HFF-Myc (cell line): ENCODE results near the gene CCDC185.

ENCODE experiments used
- DNase-seq: peaks from one replicate; pipeline ENCODE4 v3.0.0-alpha.2; 2011; ENCODE audit warnings: low read depth; ENCODE audit errors: extremely low read depth
- H3K4me3 ChIP-seq: replicated peaks from 2 replicates; pipeline ENCODE4 v1.5.1; 2011; ENCODE audit warnings: low read depth, mild to moderate bottlenecking, control low read depth, low read length
- CTCF ChIP-seq: IDR thresholded peaks from 2 replicates; pipeline ENCODE4 v1.5.1; 2012; ENCODE audit warnings: mild to moderate bottlenecking, low read depth, low read length, control low read depth; ENCODE audit errors: missing control alignments

Gene CCDC185

DNA sequence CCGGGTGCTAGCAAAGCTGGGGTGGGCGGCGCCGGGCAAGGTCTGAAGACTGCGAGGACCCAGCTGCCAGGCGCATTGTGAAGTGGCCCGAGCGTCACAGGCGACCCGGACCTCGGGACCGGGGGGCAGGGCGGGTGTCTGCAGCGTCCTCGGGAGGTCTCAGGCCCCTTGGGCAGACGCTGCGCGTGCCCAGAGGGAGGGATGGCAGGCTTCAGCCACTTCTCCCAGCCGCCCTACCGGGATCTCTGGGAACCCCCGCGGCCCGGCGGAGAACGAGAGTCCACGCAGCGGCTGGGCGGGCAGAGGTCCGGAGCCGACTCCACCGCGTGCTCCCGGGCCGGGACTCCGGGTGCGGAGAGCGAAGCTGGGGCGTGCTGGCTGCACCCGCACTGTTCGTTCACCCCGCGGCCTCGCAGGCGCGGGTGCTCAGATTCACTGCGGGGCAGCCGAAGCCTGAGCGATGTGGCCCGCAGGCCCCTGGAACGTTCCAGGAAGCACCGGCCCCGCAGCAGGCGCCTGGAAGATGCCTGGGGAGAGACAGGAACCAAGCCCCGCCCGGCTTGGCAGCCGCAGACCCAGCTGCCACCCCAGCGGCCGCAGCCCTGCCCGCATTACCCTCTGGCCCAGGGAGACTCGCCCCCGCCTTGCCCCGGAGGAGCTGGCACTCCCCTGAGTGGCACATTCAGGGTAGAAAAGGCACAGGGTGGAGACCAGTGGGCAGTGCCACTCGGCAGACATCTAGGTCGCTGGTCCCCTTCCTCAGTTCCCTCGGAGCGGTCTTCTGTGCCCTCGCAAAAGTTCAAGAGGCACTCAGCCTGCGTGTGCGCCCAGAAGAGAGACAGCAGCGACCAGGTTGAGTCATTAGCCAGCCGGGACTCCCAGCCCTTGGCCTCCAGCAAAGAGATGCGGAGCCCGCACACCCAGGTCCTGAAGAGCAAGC is at the start of gene CCDC185:
TSS of gene CCDC185 (plus strand) at position 141 of the 940 bp plus-strand sequence. CDS start at position 202, 61 bp downstream.
- peak within 1 kb of the TSS; percentile 14 for H3K4me3 ChIP-seq
- DNase-seq = no peak
- no peak for TF ChIP-seq CTCF

- no peak overlapping the region for H3K4me3 ChIP-seq
- DNase-seq = no peak
- no peak for TF ChIP-seq CTCF
Measured at GRCh38 chr1:223343692-223344091, 49.5 kb upstream of the CCDC185 start.

DNA sequence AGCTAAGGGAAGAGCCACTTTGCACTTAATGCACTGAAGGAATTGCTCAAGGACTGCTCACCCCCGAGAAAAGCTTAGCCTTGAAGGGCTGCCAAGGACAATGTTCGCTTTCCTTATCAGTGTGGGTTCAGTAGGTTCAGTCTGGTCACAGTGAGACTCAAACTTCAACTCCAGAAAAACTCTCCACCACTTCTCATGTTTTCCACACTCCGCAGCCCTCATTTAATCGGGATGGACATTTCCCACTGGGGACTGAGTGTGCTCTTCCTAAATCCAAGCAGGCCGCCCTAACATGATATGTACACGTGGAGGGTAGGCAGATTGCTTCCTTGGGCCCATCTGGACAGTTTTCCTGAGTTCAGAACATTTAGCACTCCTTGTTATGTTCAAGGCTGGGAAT is 48.7 kb upstream of the CCDC185 start:
- TF ChIP-seq CTCF = no peak
- no peak for DNase-seq
- H3K4me3 ChIP-seq = no peak overlapping the region

GRCh38 chr1:223345720-223346119 is 47.5 kb upstream of the CCDC185 start:
- DNase-seq = no peak
- TF ChIP-seq CTCF = no peak
- H3K4me3 ChIP-seq = no peak overlapping the region

GRCh38 chr1:223346311-223346710 is 46.9 kb upstream of the CCDC185 start:
- DNase-seq = no peak
- TF ChIP-seq CTCF = no peak
- no peak overlapping the region for H3K4me3 ChIP-seq

GRCh38 chr1:223347583-223347982 is 45.6 kb upstream of the CCDC185 start:
- TF ChIP-seq CTCF = no peak
- no peak overlapping the region for H3K4me3 ChIP-seq
- DNase-seq = no peak
